ENCODE data around the gene CREBBP.

The CREBBP gene

DNA sequence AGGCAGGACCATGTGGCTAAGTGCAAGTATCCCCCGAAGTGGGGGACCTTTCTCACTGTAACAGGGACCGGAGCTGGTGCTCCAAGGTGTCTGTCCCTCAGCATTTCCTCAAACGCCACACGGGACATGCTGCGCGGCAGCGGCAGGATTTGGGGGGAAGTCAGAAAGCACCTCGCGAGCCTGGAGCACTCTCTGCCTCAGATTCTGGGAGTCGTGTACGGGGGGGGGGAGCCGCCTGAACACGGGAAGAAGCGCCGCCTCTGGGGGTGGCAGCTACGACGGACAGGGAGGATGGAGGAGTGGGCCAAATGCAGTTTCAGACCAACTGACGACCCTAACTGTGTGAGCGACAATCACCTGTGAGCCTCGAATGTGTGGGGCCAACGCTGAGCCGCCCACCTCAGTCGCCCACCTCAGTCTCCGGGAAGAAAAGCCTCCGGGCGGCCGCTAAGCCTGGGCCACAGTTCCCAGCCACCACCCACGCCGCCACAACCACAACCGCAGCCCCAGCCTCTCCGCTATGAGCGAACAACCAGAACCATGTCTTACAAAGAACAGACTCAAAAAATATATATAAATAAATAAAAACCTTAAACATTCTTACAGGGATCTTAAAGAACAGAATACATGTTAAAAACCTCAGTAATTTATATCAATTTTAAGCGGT lies 154.4 kb downstream of the CREBBP start:
- TF ChIP-seq SIN3A (IDR thresholded peaks at IDR 0.05; ENCODE audit: borderline replicate concordance, insufficient read depth, low read length) (no peak), POLR2AphosphoS5 (IDR thresholded peaks at IDR 0.05; ENCODE audit: low read depth, low read length) (no peak), FOXP2 (optimal IDR thresholded peaks at IDR 0.05; ENCODE audit: borderline replicate concordance, extremely low read depth, extremely low read length, insufficient read depth) (no peak)
- TF ChIP-seq, protein P1, sequence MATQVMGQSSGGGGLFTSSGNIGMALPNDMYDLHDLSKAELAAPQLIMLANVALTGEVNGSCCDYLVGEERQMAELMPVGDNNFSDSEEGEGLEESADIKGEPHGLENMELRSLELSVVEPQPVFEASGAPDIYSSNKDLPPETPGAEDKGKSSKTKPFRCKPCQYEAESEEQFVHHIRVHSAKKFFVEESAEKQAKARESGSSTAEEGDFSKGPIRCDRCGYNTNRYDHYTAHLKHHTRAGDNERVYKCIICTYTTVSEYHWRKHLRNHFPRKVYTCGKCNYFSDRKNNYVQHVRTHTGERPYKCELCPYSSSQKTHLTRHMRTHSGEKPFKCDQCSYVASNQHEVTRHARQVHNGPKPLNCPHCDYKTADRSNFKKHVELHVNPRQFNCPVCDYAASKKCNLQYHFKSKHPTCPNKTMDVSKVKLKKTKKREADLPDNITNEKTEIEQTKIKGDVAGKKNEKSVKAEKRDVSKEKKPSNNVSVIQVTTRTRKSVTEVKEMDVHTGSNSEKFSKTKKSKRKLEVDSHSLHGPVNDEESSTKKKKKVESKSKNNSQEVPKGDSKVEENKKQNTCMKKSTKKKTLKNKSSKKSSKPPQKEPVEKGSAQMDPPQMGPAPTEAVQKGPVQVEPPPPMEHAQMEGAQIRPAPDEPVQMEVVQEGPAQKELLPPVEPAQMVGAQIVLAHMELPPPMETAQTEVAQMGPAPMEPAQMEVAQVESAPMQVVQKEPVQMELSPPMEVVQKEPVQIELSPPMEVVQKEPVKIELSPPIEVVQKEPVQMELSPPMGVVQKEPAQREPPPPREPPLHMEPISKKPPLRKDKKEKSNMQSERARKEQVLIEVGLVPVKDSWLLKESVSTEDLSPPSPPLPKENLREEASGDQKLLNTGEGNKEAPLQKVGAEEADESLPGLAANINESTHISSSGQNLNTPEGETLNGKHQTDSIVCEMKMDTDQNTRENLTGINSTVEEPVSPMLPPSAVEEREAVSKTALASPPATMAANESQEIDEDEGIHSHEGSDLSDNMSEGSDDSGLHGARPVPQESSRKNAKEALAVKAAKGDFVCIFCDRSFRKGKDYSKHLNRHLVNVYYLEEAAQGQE (IDR thresholded peaks at IDR 0.05; ENCODE audit: insufficient read depth in 1 of 2, low read depth in 2 of 2, low read length in 2 of 2): no peak

DNA sequence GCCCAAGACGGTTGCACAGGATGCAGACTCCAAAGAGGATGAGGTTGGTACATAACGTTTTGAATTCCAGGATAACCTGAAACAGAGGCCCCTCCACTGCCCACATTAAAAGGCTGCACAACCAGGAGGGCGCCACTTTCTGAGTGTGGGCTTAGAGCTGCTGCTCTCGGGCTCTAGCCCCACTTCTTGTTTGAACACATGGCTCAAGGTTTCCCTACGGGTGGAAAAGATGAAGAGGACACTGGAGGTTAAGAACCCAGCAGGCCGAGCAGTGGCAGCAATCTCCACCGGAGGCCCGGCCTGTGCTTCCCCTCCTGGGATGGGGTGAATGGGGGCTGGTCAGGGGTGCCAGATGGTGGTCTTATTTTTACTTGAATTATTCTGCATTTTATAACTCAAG lies 155.2 kb downstream of the CREBBP start:
- no peak for TF ChIP-seq SIN3A (IDR thresholded peaks at IDR 0.05; ENCODE audit: borderline replicate concordance, insufficient read depth, low read length)
- no peak for TF ChIP-seq POLR2AphosphoS5 (IDR thresholded peaks at IDR 0.05; ENCODE audit: low read depth, low read length)
- TF ChIP-seq TAF1 (IDR thresholded peaks at IDR 0.05; ENCODE audit: borderline replicate concordance, insufficient read depth, low read length): no peak
- TF ChIP-seq, protein P1 (IDR thresholded peaks at IDR 0.05; ENCODE audit: insufficient read depth in 1 of 2, low read depth in 2 of 2, low read length in 2 of 2): no peak
- TF ChIP-seq FOXP2 (optimal IDR thresholded peaks at IDR 0.05; ENCODE audit: borderline replicate concordance, extremely low read depth, extremely low read length, insufficient read depth): no peak

DNA sequence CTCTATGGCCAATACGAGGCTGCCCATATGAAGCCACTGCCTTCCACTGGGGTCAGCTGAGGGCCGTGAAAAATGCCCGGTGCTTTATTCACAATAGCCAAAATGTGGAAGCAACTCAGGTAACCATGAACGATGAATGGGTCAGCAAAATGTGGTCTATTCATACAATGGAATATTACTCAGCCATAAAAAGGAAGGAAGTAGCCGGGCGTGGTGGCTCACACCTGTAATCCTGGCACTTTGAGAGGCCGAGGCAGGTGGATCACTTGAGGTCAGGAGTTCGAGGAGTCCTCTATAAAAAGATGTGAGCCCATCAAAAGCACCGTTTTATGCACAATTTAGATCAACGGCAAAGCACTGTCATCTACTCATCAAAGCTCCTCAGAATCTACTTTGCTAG lies 158.0 kb downstream of the CREBBP start:
- no peak for TF ChIP-seq POLR2AphosphoS5 (IDR thresholded peaks at IDR 0.05; ENCODE audit: low read depth, low read length)
- no peak for TF ChIP-seq FOXP2 (optimal IDR thresholded peaks at IDR 0.05; ENCODE audit: borderline replicate concordance, extremely low read depth, extremely low read length, insufficient read depth)

DNA sequence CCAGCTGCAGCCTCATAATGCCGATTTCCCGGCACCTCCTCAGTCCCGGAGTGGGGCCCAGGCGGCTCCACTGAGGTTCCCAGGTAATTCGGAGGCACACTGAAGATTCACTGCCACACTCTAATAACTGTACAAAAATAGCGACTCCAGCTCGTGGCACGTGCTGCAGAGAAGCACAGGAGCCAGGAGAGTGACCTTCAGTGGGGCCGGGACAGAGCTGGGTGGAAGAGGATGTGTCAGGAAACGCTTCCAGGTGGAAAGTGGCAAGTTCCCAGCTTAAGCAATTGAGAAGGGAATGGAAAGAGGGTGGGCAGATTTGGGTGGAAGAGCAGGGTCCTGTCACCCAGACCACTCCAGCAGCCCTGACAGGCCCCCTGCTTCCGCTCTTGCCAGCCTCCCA lies 160.1 kb downstream of the CREBBP start:
- TF ChIP-seq, protein P1 (IDR thresholded peaks at IDR 0.05; ENCODE audit: insufficient read depth in 1 of 2, low read depth in 2 of 2, low read length in 2 of 2): no peak
- TF ChIP-seq SIN3A (IDR thresholded peaks at IDR 0.05; ENCODE audit: borderline replicate concordance, insufficient read depth, low read length) (no peak), POLR2AphosphoS5 (IDR thresholded peaks at IDR 0.05; ENCODE audit: low read depth, low read length) (no peak), TAF1 (IDR thresholded peaks at IDR 0.05; ENCODE audit: borderline replicate concordance, insufficient read depth, low read length) (no peak), FOXP2 (optimal IDR thresholded peaks at IDR 0.05; ENCODE audit: borderline replicate concordance, extremely low read depth, extremely low read length, insufficient read depth) (no peak)

DNA sequence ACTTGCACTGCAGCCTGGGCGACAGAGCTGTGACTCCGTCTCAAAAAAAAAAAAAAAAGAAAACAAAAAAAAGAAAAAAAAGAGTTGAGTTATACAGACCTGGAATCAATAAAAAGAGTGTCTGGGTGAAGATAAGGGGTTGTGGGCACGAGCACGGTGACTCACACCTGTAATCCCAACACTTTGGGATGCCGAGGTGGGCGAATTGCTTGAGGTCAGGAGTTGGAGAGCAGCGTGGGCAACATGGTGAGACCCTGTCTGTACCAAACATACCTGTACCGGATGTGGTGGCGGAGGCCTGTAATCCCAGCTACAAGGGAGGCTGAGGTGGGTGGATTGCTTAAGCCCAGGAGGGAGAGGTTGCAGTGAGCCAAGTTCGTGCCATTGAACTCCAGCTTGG lies 161.9 kb downstream of the CREBBP start:
- TF ChIP-seq POLR2AphosphoS5 (IDR thresholded peaks at IDR 0.05; ENCODE audit: low read depth, low read length): no peak
- TF ChIP-seq, protein P1 (IDR thresholded peaks at IDR 0.05; ENCODE audit: insufficient read depth in 1 of 2, low read depth in 2 of 2, low read length in 2 of 2): no peak
- no peak for TF ChIP-seq FOXP2 (optimal IDR thresholded peaks at IDR 0.05; ENCODE audit: borderline replicate concordance, extremely low read depth, extremely low read length, insufficient read depth)
- no peak for TF ChIP-seq SIN3A (IDR thresholded peaks at IDR 0.05; ENCODE audit: borderline replicate concordance, insufficient read depth, low read length)
- TF ChIP-seq TAF1 (IDR thresholded peaks at IDR 0.05; ENCODE audit: borderline replicate concordance, insufficient read depth, low read length): no peak
